CD4-positive, alpha-beta T cell treated with Interleukin-6 at 100 ng/mL for 8 hours (primary cell): ENCODE measurements around the gene ULBP1.
"Not testable (repeated sequence)": the region's sequence is repeated elsewhere in the genome, so short reads cannot be mapped to it uniquely, and the experiment has no call there.

Experiments
- DNase-seq: peaks from one replicate; pipeline ENCODE4 v3.0.0-alpha.2; 2020; ENCODE audit warnings: mixed read lengths, low spot score

Gene ULBP1

DNA sequence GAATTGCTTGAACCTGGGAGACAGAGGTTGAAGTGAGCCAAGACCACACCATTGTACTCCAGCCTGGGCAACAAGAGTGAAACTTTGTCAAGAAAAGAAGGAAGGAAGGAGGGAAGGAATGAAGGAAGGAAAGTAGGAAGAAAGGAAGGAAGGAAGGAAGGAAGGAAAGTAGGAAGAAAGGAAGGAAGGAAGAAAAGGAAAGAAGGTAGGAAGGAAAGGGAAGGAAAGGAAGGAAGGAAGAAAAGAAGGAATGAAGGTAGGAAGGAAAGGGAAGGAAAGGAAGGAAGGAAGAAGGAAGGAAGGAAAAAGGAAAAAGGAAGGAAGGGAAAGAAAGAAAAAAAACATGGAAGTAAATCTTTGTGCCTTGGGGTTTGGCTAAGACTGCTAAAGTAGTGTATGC is 11.7 kb downstream of the ULBP1 start:
- no peak for DNase-seq

DNA sequence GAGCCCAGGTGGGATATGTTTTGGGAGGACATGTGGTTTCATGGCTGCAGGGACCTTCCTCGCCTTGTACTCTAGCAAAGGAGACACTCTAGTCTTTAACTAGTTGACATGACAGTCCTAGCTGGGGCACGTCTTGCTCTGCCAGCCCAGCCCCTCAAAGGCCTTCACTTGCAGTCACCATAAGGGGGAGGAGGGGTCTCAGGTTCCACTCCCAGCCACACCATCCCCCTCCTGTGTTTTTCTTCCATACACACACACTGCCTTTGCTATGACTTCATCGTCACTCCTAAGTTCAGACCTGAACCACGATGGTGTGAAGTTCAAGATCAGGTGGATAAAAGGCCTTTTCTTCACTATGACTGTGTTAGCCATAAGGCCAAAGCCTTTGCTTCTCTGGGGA is 13.5 kb downstream of the ULBP1 start:
- no peak for DNase-seq

DNA sequence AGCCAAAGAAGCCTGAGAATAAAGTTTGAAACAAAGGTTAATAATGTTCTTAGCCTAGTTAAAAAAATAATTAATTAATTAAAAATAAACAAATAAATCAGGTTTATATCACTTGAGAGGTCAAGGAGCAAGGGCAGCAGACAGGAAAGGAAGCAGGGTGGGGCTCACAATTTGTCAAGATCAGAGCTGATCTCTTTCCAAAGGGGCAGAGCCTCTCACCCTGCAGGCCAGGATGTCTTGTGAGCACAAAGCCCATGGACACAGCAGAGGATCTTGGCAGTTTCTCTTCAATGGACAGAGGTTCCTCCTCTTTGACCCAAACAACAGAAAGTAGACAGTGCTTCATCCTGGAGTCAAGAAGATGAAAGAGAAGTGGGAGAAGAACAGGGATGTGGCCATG is 14.9 kb downstream of the ULBP1 start:
- DNase-seq = no peak

DNA sequence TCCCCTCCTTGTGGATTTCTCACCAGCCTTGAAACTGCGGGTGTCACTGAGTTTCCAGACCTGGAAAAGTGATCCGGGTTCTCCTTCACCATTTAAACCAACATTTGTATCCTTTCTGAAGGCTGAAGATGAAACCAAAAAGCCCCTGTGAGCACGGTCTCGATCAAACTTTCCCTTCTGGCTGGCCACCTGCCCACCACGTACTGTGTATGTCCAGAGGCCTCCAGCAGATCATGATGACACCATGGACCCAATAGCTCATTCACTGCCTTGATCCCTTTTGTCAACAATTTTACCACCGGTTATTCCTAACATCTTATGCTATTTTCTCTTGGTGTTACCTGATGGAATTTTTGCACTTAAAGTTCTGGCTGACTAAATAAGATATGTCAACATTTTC is 15.6 kb downstream of the ULBP1 start:
- no peak for DNase-seq

DNA sequence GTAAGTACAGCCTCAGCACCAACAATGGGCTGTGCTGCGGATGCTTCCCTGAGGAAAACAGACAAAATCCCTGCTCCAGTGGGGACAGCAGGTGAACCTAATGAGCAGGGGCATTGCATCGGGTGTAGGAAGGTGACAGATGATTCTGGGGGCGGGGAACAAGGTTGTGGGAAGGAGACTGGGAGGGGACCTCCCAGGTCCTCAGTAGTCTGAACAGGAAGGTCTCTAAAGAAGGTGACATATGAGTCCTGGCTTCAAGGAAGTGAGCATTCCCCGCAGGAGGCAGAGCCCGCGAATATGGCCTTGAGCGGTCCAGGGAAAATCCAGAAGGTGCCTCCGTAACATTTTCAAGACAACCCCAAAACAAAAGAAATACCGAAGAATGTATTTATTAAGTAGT is 19.4 kb downstream of the ULBP1 start:
- DNase-seq = no peak

DNA sequence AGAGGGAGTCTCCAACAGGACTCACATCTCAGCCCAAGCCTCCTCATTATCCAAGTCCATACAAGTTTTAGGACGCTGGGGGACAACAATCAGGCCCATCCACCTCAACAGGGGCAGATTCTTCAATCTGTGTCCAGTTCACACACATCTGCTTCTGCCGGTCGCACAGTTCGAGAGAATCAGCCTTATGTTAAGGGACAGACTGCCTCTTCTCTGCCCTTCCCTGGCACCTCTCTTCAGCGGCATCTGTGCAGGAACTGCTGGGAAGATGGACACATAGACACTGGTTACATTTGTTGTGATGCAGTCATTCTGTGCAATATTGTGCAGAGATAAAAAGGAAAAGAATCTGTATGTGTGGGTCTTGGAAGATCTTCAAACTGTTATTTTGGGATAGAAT is 21.0 kb downstream of the ULBP1 start:
- no peak for DNase-seq

DNA sequence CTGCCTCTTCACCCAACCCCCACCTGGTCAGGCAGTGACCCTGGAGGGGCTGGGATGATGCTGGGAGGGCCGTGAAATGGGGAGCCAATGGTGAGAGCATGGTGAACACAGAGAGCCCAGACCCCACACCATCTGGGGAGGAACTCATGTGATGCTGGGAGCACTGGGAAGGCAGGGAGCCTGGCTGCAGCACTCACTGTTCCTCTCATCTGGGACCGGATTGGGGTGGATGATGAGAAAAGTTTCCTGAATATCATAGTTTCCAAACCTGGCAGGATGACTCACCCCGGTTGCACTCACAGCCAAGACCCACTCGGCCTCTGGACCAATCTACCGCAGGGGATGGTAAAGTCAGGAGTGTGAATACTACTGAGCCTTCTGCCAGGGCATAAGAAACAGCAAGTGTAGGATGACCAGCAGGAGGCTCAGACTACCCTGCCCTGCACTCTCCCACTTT is 21.8 kb downstream of the ULBP1 start:
- DNase-seq = no peak

DNA sequence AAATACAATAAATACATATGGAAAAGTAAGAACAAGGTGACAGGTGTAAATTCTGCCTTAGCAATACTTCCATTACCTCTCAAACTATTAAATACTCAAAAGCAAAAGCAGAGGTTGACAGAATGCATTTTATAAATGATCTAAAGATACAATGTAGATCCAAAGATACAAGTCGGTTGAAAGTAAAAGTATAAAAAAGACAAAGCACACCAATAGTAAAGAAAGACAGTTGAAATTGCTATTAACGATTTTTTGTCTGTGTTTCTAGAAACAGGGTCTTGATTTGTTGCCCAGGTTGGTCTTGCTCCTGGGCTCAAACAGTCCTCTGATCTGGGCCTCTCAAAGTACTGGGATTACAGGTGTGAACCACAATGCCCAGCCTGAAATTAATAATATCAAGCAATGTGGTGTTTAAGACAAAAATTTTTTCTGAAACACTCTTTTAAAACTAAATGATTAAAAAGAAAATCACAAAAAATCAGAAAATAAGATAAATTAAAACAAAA is 23.9 kb downstream of the ULBP1 start:
- no peak for DNase-seq

DNA sequence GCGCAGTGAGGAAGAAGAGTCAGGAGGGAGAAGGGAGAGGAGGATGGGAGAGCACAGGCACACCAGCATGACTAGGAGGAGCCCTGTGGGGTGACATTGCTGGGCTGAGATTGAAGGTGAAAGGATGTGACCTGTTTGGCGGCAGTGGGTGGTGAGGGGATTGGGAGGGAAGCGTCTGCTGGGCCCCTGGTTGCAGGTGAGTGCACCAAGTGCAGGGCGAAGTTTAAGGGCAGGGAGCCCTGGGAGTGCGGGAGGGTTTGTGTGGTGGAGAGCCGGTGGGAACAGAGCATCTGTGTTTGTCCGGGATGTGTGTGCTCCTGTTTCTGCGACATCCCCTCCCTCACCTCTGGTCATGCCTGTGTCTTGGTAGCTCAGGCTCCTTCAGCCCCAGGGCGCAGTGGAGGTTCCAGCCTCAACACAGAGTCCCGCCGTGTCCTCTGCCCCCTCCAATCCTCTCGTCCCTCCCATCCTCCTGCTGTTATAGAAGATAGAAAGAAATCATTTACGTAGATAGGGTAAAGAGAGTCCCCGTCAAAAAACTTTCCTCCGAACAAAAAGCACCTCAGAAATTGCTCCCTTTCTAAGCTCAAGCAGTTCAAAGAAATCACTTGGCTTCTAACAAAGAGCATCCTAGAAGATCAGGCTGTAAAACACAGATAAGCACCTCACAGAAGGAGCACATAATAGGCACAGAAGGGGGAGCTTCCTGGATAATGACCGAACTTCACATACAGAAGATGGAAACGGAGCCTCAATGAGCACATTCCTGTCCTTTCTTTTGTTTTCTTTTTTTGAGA is 25.0 kb downstream of the ULBP1 start:
- DNase-seq = no peak

DNA sequence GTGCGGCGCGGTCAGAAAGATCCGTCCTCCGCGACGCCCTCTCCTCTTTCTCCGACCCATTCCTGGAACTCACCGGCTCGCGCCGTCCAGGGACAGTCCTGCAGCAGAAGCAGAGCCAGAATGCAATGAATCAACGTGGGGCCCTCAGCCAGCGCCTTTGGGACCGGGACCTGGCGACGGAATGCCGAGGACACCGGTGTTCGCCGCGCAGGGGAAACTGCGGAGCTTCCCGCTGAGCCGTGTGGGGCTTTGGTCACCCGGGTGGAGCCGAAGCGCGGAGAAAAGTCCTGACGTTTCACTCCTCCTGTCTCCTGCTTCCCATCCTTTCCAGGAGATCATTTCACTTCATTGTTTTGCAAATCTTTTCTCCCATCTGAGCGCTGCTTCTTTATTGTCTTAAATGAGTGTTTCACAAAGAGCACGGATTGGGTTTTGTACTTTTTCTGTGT is 26.5 kb downstream of the ULBP1 start:
- no peak for DNase-seq

DNA sequence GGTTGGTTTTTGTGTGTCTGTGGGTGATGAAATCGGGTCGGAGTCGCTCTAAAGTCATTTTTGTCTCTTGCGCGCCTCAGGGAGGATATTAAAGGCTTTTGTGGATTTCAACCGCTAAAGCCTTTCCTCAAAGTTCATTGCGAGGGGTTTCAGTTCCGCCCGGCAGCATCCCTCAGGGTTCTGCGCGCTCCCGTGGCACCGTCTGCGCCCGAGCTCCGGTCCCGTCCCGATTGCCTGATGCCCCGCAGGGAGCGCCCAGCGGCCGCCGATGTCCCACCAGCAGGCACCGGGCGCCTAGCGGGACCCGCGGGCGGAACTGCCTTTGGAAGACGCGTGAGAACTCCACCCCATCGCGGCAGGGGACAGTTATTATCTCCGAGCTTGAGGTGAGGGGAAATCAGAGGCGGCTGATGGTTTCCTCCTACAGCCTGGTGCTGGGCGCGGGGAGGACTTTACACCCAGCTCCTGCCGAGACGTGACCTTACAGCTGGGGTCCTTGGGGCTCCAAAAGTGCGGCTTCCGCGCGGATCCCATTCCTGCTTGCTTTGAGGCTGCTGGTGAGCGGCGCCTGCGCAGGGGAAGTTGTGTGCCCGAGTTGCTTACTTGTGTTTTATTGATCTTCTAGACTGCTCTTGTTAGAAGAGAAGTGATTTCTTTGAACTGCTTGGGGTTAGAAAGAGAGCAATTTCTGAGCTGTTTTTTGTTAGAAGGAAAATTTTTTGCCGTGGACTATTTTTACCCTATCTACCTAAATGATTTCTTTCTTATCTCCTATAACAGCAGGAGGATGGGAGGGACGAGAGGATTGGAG is 27.1 kb downstream of the ULBP1 start:
- no peak for DNase-seq

DNA sequence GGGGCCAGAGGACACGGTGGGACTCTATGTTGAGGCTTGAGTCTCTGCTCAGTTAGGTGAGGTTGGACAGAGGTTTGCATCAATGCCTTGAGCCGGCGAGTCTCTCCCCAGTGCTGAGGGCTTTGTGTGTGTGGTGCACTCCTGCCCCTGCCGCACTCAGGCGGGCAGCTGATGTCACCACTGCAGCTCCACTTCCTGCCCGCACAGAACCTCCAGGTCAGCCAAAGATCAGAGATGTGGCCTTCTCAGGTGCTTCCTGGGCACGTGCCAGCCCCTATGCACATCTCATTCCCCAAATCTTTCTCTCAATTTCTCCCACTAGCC is 27.7 kb downstream of the ULBP1 start:
- DNase-seq = not testable (repeated sequence)

DNA sequence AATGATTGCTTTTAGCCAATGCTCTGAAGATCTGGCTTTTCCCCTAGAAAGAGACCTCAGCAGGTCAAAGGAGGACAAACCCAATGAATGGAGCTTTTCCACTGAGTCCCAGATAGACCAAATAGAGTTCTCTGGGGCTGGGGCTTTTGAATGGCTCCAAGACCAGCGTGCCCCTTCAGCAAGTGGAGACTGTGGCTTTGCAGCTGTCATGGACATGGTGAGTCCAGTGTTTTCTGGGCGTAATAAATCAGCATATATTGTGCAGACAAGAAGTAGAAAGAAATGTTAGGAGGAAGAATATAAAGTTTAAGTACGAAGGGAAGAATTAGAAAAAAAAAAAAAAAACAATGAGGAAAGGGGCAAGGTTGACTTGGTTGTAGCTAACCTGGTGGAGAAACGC is 28.1 kb downstream of the ULBP1 start:
- DNase-seq = no peak

DNA sequence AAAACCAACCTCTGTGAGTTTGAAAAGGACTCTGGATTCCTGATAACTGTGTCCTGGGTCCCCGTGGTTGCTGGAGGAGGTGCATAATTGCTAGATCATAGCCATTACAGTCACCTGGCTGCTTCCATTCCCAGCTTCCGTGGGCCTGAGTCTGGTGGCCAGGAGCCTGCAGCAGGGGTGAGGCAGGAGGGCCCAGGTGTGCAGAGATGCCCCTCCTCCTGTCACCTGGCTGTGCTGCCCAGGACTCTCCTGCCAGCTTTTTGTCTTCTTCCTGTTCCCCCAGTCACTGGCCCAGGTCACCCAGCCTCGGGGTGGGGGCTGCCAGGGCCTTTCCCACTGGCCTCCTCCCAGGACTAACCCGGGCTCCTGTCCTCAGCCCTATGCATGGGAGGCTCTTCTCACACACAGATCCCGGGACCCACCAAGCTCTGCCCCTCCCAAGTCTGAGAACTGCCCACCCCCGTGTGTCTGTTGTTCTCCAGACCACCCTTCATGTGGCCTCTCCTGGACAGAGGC is 31.6 kb downstream of the ULBP1 start:
- DNase-seq = no peak

DNA sequence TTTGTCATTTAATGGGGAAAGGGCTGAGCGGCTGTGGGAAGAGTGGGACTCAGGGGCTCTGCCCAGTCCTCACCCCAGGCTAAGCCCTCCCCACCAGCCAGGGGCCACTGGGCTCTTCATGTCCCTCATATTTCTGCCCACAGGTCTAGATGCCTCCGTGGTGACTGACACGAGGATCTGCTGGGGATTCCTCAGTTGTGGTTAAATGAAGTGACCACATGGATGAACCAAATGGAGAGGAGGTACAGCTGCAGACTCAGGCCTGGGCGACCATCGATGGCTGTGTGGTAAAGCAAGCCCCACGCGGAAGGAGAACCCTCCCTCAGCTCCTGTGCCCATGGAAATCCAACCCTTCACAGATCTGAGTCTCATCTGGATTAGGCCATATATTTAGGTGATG is 32.2 kb downstream of the ULBP1 start:
- no peak for DNase-seq

DNA sequence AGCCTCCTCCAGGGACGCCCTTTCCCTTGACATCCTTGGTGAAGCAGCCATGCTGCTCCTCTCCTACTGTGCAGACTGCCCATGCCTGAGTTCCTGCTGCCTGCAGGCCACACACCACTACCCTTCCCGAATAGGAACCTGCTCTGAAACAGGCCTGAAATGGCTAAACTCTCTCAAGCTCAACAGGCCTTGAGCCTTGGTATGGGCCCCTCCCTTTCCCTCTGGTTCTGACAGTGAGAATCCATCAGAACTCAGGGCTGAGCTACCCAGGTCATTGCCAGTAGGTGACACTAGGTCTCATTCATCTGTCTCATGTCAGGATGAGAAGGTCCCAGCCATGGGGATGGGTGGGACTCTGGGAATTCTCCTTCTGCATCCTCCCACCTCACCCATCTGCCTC is 35.9 kb downstream of the ULBP1 start:
- DNase-seq = no peak

DNA sequence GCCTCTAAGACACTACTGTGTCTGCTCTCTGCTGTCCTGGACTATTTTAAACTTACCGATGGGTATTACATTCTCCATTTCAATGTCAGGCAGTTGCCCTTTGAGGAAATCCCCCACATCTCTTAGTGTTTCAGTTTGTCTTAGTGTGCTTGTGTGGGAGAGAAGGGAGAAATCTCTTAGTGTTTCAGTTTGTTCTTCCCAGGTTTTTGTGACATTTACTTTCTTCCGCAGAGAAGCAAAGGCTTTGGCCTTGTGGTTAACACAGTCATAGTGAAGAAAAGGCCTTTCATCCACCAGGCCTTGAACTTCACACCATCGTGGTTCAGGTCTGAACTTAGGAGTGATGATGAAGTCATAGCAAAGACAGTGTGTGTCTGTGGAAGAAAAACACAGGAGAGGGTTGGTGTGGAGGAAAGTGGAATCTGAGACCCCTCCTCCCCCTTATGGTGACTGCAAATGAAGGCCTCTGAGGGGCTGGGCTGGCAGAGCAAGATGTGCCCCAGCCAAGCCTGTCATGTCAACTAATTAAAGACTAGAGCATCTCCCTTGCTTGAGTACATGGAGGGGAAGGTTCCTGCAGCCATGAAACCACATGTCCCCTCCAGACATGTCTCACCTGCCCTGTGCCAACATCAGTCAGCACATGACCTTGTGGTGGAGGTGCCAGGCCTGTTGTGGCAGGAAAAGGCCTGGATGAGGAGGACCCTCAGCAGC is 37.7 kb downstream of the ULBP1 start:
- no peak for DNase-seq

DNA sequence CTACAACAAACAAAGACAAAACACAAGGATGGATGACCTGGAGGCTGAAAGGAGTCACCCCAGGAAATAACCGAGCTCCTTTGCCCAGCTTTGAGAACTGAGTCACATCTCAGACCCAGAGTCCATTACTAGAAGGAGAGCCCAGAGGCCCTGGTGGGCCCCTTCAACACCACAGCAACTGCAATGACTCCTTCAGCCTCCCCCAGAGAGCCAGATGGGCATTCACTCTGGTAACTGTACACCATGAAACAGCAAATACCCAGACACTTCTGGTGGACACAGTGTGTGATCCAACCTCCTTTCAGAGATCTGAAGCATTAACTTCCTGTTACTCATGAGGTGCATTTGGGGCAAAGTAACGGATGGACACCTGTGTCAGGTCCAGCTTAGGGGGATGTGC is 39.0 kb downstream of the ULBP1 start:
- no peak for DNase-seq

DNA sequence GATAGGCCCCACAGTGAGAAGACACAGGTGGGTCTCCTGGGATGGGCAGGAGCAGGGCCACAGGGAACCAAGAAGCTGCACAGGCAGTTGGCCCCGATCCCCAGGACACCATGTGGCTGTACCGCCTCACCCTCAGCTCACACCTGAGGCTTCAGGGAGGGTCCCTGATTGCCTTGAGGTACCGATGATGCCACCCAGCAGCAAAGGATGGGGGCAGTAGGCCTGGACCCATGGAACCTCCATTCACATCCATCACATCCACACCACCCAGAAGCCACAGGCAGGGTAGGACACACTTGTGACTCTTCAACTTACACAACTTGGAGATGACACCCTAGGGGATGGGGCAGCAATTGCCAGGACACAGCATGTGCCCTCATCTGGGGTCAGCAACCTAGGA is 39.9 kb downstream of the ULBP1 start:
- DNase-seq = not testable (repeated sequence)

DNA sequence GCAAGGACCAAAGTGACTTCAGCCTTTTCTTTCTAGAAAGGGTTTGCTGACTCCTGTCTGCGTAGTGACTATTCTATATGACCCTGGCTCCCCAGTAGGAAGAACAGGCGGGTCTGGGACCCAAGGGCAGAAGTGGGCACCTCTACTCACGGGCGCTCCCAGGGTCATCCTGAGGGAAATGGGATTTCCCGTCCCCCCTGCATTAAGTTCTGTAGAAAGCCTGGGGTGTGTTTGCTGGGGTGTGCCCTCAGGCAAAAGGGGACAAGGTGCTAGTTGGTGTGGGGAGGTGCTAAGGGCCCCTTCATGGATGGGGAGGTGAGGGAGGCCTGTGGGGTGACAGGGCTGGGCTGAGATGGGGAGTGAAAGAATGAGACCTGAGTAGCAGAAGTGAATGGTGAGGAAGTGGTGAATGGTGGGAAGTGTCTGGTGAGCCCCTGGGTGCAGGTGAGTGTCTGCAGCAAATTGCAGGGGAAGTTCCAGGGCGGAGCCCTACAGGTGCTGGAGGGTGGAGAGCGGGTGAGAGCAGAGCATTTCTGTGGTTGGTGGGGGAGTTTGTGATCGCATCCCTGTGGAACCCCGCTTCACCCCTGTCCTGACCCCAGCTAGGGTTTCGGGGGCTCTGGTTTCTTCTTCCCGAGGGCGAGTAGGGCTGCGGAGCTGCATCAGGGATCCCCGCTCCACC is 40.5 kb downstream of the ULBP1 start:
- peak; percentile 66 for DNase-seq

DNA sequence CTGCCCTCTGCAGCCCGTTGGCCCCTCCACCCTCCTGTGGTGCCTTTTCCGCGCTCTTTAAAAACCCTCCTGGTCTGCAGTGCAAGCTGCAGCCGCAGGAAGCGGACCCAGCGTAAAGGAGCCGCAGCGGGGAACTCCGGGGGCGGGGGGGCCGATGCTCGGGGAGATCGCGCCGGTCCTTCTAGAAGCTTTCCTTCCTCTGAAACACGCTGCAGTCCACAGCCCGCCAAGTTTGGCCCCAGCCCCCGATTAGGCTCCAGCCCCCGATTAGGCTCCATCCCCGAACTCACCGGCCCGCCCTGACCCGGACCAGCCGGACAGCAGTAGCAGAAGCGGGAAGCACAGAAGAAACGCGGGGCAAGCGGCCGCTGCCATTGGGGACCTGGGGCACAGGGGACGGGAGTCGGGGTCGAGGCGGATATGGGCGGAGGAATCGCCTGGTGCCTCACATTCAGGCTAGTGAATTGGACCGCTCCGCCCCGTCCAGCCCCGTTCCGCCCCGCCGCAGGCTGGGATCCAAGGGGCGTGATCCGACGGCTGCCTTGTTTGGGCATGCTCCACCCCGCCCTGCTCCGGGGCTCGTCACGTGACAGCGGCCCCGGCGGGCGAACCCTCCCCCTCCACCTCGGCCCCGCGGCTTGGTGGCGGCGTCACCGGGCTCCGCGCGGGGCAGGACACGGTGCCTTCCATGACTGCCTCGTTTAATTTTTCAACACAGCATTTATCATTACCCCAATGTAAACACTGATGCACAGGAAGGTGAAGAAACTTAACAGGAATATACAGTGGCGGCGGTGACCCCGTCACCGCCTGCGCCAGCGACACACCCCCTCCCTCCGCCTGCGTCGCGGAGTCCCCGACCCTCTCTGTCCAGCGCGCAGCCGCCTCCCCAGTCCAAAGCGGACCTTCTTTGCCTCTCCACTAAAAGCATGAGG is 41.3 kb downstream of the ULBP1 start:
- peak; percentile 89 for DNase-seq
